Measurements from ENCODE around the gene ERI3. TPM values are rescaled to one million over a fixed set of nuclear protein-coding genes. Genes with fewer than 3 reads are reported as not detected.
A peak's percentile ranks its signal among the peaks of the same experiment; 100 is the strongest.

The ERI3 gene
- total and polyA plus RNA-seq, 2 of the 13 experiments (the other 11 are each of a cell fraction or from before 2014, with no cell fraction given) = 35.6 to 35.9 TPM

- TF ChIP-seq ZNF281 (CRISPR knock-in tag; IDR thresholded peaks at IDR 0.05; ENCODE audit: borderline replicate concordance) (no peak), FOSL2 (CRISPR knock-in tag; IDR thresholded peaks at IDR 0.05) (no peak), ARID4A (CRISPR knock-in tag; IDR thresholded peaks at IDR 0.05; ENCODE audit: borderline replicate concordance) (no peak; the same call in 1 of the 2 replicates), MEIS2 (CRISPR knock-in tag; IDR thresholded peaks at IDR 0.05) (no peak), HMG20B (CRISPR knock-in tag; conservative IDR thresholded peaks at IDR 0.05) (no peak), CEBPB (IDR thresholded peaks at IDR 0.05; ENCODE audit: borderline replicate concordance, low read depth, low read length) (no peak), IRX3 (CRISPR knock-in tag; IDR thresholded peaks at IDR 0.05; ENCODE audit: borderline replicate concordance, low read depth) (no peak), MLLT10 (CRISPR knock-in tag; IDR thresholded peaks at IDR 0.05) (no peak), ARID2 (CRISPR knock-in tag; IDR thresholded peaks at IDR 0.05; ENCODE audit: borderline replicate concordance) (no peak), WIZ (CRISPR knock-in tag; IDR thresholded peaks at IDR 0.05) (no peak), CCAR2 (optimal IDR thresholded peaks at IDR 0.05; ENCODE audit: low read depth, low read length) (no peak), PRDM4 (CRISPR knock-in tag; IDR thresholded peaks at IDR 0.05; ENCODE audit: borderline replicate concordance) (no peak), ZNF550 (CRISPR knock-in tag; IDR thresholded peaks at IDR 0.05; ENCODE audit: borderline replicate concordance) (no peak), NFYC (CRISPR knock-in tag; IDR thresholded peaks at IDR 0.05) (no peak), ZNF232 (CRISPR knock-in tag; IDR thresholded peaks at IDR 0.05; ENCODE audit: borderline replicate concordance) (no peak), ZNF883 (CRISPR knock-in tag; IDR thresholded peaks at IDR 0.05; ENCODE audit: not compliant biosample characterization) (no peak), RARA (CRISPR knock-in tag; IDR thresholded peaks at IDR 0.05) (0 out of 2 replicates have a peak, but pooled peaks have one; percentile 17), STAG1 (CRISPR knock-in tag; IDR thresholded peaks at IDR 0.05) (peak; percentile 33), PHF8 (CRISPR knock-in tag; IDR thresholded peaks at IDR 0.05) (no peak), SALL1 (CRISPR knock-in tag; IDR thresholded peaks at IDR 0.05) (peak; percentile 22; the same call in 1 of the 2 replicates), HDAC1 (CRISPR knock-in tag; IDR thresholded peaks at IDR 0.05) (0 out of 2 replicates have a peak, but pooled peaks have one; percentile 32), NCOA2 (CRISPR knock-in tag; IDR thresholded peaks at IDR 0.05) (0 out of 2 replicates have a peak, but pooled peaks have one; percentile 13)
Observed at GRCh38 chr1:44239331-44239960, 115.6 kb downstream of the ERI3 start (continued).
